ENCODE results near the gene SLC2A11. TPM values are rescaled to one million over a fixed set of nuclear protein-coding genes. Genes with fewer than 3 reads are reported as not detected.
"Not testable (repeated sequence)": the region's sequence is repeated elsewhere in the genome, so short reads cannot be mapped to it uniquely, and the experiment has no call there.

Gene SLC2A11
- polyA plus RNA-seq, 4 donors = 13.8 to 51.6 (median 28.8) TPM

DNA sequence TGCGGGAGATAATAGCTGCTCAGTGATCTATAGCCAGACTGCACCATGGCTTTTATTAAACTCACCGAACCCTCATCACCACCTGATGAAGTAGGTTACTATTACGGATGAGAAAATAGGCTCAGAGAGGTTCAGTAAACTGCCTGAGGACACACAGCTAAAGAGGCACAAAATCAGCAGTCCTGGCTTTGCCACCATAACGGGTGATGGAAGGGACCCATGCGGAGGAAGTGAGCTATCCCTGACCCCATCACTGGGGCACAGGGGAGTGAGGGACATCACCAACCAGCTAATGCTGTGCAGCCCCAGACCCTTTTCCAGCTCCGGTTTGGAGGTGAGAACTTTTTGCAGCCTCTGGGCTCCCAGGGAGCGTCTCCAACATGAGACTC lies 11.6 kb upstream of the SLC2A11 start:
- no peak for DNase-seq (ENCODE audit: low read depth in 4 of 4, low spot score in 3 of 4)

DNA sequence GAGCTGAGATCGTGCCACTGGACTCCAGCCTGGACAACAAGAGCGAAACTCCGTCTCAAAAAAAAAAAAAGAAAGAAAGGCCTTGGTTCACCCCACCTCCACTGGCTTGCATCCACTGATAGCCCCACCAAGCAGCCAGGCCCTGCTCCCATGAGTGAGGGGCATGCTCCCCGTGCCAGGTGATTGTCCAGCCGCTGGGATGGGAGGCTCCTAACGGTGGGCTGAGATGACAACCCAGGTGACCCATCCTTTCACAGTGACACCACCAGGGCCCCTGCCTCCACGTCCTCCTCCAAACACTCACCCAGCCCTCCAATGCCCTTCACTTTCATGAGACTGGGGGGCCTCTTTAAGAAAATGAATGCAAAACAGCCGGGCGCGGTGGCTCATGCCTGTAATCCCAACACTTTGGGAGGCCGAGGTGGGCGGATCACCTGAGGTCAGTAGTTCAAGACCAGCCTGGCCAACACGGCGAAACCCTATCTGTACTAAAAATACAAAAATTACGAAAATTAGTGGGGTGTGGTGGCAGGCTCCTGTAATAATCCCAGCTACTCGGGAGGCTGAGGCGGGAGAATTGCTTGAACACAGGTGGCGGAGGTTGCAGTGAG lies 10.3 kb upstream of the SLC2A11 start:
- no peak for DNase-seq (ENCODE audit: low read depth in 4 of 4, low spot score in 3 of 4)

DNA sequence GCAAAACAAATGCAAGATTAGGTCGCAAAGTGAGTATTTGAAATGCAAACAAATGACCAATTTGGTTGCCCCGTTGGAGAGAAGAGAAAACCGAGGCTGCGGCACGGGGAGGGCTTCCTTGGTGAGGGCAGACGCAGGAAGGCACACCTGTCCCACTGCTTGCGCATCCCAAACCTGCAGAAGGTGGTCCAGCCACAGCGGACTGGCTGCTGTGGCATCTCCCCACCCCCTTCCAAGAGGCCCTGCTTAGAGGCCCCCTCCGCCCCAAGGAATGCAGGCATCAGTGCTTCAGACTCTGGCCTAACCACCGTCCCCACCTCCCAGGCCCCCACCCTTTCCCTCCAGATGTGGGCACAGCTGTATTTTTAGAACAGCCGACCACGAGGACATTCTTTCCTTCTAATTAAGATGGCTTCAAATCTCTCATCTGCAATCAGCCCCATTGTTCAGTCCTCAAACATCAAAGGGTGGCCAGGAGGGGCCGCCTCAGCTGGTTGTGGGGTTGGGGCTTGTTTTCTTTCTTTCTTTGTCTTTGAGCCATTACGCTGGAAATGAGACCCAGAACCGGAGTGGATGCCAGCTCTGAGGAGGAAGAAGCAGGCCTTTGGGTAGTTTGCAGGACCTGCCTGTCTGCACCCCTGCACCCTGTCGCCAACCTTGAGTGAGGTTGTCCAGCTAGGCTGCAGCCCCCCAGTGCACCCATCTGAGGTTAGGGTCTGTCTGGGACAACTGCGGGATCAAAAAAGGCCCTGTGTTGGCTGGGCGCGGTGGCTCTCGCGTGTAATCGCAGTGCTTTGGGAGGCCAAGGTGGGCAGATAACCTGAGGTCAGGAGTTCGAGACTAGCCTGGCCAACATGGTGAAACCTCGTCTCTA lies 9.4 kb upstream of the SLC2A11 start:
- DNase-seq (ENCODE audit: low read depth in 4 of 4, low spot score in 3 of 4) = no peak

DNA sequence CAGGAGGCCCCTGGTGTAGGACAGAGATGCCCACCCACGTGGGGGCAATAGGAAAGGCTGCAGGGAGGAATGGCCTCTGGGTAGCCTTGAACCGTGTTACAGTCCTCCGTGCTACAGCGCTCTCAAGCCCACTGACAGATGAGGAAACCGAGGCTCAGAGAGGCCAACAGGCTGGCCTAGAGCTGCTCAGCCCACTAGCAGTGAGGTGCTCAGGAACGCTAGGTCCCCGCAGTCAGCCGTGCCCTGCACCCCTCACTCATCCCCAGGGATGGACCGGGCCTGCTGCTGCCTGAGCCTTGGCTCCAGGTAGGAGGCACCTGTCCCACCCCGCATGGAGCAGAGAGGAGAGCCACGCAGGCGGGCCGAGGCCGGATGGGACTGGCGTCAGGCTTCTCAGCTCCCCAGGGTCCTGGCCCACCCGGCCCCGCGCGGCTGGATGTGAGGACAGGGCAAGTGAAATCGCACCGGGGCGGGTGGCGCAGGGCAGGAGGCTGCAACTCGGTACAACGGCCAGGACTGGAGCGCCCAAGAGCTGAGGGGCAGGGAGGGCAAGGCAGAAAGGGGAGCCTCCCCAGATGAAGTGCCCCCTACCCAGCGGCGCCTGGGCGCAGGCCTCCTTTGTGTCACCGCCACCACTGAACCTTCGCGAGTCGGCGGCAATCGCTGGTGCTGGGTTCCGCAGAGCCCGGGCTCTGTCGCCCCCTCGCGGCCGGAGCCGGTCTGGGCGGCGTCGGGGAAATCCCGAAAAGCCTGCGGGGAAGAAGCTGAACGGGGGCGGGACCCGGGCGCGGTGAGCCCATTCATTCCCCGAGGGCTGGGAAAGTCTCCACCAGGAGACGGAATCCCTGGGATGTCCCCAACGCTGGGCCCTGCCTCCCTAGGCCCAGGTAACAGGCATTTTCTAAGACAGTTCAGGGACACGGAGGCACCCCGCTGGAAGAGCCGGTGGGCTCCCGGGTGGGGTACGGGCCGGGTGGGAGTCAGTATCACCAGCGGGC lies 8.4 kb upstream of the SLC2A11 start:
- peak in 1 of 4 donors; percentile 58 for DNase-seq (ENCODE audit: low read depth in 4 of 4, low spot score in 3 of 4)

DNA sequence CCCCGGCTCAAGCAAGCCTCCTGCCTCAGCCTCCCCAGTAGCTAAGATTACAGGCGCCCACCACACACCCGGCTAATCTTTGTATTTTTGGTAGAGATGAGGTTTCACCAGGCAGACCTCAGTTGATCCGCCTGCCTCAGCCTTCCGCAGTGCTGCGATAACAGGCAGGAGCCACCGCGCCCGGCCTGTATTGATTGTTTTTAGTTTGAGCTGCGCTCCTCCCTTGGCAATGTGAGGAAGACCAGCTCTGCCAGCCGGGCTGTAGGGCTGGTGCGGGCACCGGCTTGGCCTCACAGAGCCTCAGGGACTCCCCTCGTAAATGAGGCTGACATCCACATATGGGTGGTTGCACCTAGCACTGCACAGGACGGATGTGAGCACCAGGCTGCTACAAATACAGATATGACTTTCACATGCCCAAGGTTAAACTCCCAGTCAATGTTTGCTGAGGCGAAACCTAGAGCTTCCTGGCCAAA lies 7.5 kb upstream of the SLC2A11 start:
- DNase-seq (ENCODE audit: low read depth in 4 of 4, low spot score in 3 of 4) = no peak

DNA sequence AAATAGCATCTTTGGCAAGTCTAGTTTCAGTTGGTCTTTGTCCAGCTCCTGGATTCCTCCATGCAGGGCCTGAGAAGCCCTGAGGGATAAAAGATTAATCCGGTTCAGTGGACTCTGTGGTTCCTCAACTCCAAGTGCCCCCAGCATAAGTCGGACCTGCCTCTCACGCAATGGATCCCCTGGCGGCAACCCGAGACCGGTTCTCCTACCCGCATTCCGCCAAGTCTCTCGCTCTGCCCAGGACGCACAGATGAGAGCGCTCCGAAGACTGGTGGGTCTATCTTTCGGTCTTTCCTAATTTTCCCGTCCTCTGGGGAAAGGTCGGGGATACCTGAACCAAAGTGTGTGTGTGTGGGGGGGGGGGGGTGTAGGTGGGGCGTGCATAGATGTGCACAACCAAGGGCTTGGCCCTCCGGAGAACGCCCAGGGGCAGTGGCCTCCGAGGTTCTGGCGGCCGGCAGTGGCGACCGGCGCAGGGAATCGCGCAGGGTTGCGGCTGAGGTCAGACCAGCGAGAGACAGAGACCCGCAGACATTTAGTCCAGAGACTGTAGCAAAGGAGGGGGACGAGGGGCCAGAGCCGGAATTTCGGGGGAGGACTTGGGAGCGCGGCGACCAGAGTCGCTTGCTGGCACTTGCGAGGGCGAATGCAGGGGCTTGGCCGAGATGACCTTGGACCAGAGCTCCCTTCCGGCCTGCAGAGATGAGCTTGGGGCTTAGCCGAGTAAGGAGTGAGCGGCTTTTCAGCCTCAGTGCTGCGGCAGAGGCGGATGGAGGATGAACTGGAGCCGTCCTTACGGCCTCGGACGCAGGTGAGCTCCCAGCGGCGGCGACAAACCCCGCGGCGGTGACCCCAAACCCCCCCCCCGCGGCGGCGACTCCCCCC lies 712 bp upstream of the SLC2A11 start:
- DNase-seq (ENCODE audit: low read depth in 4 of 4, low spot score in 3 of 4) = no peak

DNA sequence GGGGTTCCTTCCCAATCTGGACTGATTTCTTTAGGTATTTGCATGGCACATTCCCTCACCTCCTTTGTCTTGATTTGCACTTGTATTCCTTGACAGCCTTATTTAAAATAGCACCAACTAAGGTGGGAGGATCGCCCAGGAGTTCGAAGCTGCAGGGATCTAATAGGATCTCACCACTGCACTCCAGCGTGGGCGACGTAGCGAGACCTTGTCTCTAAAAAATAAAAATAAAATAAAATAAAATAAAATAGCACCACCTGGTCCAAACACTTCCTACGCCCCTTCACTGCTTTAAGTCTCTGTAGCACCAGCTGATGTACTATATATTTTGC lies 775 bp downstream of the SLC2A11 start:
- no peak for DNase-seq (ENCODE audit: low read depth in 4 of 4, low spot score in 3 of 4)

DNA sequence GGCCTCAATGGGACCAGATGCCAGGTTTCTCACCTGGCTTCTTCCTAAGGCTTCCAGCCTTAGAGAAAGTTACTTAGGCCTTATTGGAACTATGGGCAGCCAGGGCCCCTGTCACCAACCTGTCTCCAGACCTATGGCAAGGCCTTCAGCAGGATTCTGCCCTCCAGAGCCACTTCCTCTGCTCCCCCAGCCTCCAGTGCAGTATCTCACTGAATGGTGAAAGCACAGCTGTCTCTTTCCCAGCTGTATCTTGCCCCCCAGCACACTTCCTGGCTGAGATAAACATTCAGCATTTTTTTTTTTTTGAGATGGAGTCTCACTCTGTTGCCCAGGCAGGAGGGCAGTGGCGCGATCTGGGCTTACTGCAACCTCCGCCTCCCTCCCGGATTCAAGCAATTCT lies 1.5 kb downstream of the SLC2A11 start:
- no peak for DNase-seq (ENCODE audit: low read depth in 4 of 4, low spot score in 3 of 4)

DNA sequence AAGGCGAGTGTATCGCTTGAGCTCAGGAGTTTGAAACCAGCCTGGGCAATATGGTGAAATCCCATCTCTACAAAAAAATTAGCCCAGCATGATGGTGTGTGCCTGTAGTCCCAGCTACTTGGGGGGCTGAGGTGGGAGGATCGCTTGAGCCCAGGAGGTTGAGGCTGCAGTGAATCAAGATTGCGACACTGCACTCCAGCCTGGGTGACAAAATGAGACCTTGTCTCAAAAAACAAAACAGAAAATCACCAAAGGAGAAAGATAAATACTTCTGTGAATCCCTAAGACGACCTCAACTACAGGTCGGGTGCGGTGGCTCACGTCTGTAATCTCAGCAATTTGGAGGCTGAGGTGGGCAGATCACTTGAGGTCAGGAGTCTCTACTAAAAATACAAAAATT lies 2.5 kb downstream of the SLC2A11 start:
- DNase-seq (ENCODE audit: low read depth in 4 of 4, low spot score in 3 of 4) = not testable (repeated sequence)

DNA sequence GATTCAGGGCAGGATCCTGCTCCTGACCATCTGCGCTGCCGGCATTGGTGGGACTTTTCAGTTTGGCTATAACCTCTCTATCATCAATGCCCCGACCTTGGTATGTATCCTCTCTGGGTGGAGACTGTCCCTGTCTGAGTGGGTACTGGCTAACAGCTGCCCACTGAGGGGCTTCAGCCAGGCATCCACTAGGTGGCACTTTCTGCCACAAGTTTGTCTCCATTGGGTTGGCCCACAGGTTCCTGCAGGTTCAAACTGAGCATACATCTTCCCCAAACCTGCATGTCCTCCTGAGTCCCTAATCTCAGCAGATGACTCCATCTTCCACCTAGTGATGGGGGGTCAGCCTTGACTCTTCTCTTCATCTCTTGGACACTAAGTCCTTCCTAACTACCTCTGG lies 4.4 kb downstream of the SLC2A11 start:
- no peak for DNase-seq (ENCODE audit: low read depth in 4 of 4, low spot score in 3 of 4)

DNA sequence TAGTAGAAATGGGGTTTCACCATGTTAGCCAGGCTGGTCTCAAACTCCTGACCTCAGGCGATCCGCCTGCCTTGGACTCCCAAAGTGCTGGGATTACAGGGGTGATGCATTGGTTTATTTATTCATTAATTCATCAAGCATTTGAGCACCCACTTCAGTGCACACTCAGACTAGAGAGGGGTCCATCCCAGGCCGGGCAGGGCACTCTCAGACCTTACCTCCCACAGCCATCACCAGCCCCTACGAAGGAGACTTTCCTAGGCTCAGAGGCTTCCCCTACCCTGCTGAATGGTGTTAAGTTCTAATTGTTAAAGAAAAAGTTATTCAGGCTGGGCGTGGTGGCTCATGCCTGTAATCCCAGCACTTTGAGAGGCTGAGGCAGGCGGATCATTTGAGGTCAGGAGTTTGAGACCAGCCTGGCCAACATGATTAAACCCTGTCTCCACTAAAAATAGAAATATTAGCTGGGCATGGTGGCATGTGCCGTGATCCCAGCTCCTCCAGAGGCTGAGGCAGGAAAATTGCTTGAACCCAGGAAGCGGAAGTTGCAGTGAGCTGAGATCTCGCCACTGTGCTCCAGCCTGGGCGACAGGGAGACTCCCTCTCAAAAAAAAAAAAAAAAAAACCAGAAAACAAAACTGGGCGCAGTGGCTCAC lies 7.0 kb downstream of the SLC2A11 start:
- not testable (repeated sequence) for DNase-seq (ENCODE audit: low read depth in 4 of 4, low spot score in 3 of 4)

DNA sequence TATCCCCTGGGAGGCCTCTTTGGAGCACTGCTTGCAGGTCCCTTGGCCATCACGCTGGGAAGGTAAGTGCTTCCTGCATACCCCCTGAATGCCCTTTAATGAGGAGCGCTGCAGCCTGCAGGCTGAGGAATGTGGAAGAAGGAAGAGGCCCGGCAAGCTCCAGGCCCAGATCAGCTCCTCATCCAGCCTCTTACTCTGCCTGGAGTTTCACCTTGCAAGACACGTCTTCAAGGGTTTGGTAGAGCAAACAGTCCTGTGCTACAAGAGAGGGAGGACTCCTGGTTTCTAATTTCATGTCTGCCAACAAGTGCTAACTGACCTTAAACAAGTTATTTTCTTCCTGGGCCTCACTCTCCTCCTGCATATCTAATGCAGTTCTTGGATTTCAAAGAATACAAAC lies 10.9 kb downstream of the SLC2A11 start:
- DNase-seq (ENCODE audit: low read depth in 4 of 4, low spot score in 3 of 4) = no peak

DNA sequence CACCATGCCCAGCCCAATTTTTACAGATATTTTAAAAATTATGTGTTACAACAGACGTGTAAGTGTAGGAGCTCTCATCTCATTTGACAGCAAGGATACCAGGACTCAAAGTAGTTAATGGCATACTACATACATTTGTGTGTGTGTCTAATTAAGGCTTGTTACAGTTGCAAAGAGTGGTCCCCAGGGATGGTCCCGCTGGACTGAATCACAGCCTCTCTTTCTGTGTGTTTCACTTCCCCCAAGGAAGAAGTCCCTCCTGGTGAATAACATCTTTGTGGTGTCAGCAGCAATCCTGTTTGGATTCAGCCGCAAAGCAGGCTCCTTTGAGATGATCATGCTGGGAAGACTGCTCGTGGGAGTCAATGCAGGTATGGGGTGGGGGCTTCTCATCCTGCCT lies 17.2 kb downstream of the SLC2A11 start:
- DNase-seq (ENCODE audit: low read depth in 4 of 4, low spot score in 3 of 4) = no peak

DNA sequence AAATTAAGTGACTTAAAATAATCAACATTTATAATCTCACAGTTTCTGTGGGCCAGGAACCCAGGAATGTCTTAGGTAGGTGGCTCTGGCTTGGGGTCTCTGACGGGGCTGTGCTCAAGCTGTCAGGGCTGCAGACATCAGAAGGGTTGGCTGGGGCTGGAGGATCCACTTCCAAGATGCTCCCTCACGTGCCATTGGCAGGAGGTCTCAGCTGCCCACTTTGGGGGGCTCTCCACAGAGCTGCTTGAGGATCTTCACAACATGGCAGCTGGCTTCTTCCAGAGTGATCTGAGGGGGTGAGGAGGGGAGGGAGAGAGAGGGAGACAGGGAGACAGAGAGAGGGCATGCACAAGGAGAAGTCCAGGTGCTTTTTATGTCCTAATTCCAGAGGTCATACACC lies 18.1 kb downstream of the SLC2A11 start:
- DNase-seq (ENCODE audit: low read depth in 4 of 4, low spot score in 3 of 4) = no peak

DNA sequence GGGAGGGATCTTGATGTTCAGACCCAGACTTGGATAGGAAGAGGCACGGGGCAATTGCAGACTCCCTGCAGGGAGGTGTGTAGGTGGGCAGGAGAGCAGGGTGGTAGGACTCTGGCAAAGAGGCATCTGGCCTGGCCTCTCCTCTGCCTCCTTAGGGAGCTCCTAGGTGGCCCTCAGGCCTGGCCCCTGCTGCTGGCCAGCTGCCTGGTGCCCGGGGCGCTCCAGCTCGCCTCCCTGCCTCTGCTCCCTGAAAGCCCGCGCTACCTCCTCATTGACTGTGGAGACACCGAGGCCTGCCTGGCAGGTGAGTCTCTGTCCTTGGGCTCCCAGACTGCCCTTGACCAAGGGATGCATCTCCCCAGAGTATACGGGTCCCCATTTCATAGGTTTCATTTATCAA lies 19.9 kb downstream of the SLC2A11 start:
- no peak for DNase-seq (ENCODE audit: low read depth in 4 of 4, low spot score in 3 of 4)

DNA sequence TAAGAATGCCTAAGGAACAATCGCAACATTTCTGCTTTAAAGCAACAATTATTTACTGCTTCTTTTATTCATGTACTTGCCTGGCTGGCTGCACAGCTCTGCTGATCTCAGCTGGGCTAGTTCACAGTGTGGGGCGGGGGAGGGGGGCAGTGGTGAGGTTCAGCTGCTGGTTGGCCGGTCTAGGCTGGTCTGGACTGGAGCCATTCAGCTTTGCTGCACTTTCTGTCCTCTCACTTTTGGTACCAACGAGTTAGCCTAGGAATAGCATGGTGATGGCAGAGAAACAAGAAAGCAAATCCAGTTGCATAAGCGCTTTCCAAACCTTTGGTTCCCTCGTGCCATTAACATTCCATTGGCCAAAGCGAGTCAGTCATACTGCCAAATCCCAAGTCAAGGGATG lies 20.5 kb downstream of the SLC2A11 start:
- peak in 1 of 4 donors; percentile 16 for DNase-seq (ENCODE audit: low read depth in 4 of 4, low spot score in 3 of 4)

DNA sequence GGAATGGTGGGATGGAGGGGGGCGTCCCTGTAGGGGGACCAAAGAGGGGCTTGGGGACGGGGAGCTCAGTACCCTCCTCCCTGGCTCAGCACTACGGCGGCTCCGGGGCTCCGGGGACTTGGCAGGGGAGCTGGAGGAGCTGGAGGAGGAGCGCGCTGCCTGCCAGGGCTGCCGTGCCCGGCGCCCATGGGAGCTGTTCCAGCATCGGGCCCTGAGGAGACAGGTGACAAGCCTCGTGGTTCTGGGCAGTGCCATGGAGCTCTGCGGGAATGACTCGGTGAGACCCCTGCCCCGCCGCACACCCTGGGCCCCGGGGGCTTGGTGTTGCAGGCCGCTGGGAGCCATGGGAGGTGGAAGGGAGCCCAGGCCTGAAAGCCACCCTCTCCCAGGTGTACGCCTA lies 24.7 kb downstream of the SLC2A11 start:
- no peak for DNase-seq (ENCODE audit: low read depth in 4 of 4, low spot score in 3 of 4)

DNA sequence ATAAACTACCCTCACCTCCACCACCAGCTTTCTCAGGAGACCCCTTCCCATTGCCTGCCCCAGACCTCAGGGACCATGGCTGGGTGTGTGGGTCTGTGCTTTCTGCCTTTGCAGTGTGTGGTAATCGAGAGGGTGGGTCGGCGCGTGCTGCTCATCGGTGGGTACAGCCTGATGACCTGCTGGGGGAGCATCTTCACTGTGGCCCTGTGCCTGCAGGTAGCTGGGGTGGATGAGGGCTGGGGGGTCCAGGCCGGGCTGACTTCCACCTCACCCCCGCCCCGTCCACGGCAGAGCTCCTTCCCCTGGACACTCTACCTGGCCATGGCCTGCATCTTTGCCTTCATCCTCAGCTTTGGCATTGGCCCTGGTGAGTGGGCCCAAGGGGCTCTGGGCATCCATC lies 26.0 kb downstream of the SLC2A11 start:
- no peak for DNase-seq (ENCODE audit: low read depth in 4 of 4, low spot score in 3 of 4)

DNA sequence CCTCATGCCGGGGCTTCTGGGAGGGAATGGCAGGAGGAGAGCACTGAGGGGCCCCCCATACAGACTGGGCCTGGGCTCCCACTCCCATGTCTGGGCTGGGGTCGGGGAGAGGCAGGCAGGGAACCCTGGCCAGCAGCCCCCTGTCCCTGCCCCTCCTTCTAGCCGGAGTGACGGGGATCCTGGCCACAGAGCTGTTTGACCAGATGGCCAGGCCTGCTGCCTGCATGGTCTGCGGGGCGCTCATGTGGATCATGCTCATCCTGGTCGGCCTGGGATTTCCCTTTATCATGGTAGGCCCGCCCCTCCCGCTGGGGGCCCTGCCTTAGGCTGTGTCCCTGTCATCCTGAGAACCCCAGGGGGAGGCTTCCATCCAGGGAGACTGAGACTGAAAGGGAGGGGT lies 26.5 kb downstream of the SLC2A11 start:
- no peak for DNase-seq (ENCODE audit: low read depth in 4 of 4, low spot score in 3 of 4)
